Fibroblast of lung (primary cell): Measurements from ENCODE around the gene SEPHS2. TPM values are rescaled to one million over a fixed set of nuclear protein-coding genes. Genes with fewer than 3 reads are reported as not detected.
"Not testable (repeated sequence)": the region's sequence is repeated elsewhere in the genome, so short reads cannot be mapped to it uniquely, and the experiment has no call there.

Experiments used
- DNase-seq, 2 donors: peaks; one replicate each; pipeline versions ENCODE4 v3.0.0 to v3.0.0-alpha.2; 2010; ENCODE audit warnings: low read depth in 2 of 2
- H2AFZ ChIP-seq: 2 replicates; pipeline ENCODE4 v1.5.1; 2012; ENCODE audit warnings: low read length, control low read depth, inconsistent platforms
- H3K27ac ChIP-seq: 2 replicates; pipeline ENCODE4 v1.5.1; 2011; ENCODE audit warnings: low read length, control low read depth; ENCODE audit not compliant: insufficient read depth
- H3K27me3 ChIP-seq: 2 replicates; pipeline ENCODE4 v1.5.1; 2011; ENCODE audit warnings: mild to moderate bottlenecking, low read length; ENCODE audit not compliant: control insufficient read depth, insufficient read depth
- H3K36me3 ChIP-seq: 2 replicates; pipeline ENCODE4 v1.5.1; 2011; ENCODE audit warnings: low read length; ENCODE audit not compliant: control insufficient read depth, insufficient read depth
- H3K4me1 ChIP-seq: 2 replicates; pipeline ENCODE4 v1.5.1; 2011; ENCODE audit warnings: low read length; ENCODE audit not compliant: control insufficient read depth, insufficient read depth; ENCODE audit errors: extremely low read depth
- H3K4me2 ChIP-seq: 2 replicates; pipeline ENCODE4 v1.5.1; 2011; ENCODE audit warnings: low read length, control low read depth; ENCODE audit not compliant: insufficient read depth; ENCODE audit errors: extremely low read depth
- H3K4me3 ChIP-seq, 4 experiments: fragments of 200-600 bp in 1 of 4; sonication (generic) in 1 of 4; replicated peaks in 1 of 4; 2 replicates each; pipeline ENCODE4 v1.5.1; 2011 to 2016; ENCODE audit warnings: low read length in 4 of 4, low read depth in 3 of 4, mild to moderate bottlenecking in 3 of 4, control low read depth in 2 of 4, inconsistent platforms in 1 of 4, mixed read lengths in 1 of 4; ENCODE audit not compliant: insufficient read depth in 1 of 4; ENCODE audit errors: control extremely low read depth in 1 of 4
- H3K79me2 ChIP-seq: 2 replicates; pipeline ENCODE4 v1.5.1; 2012; ENCODE audit warnings: mild to moderate bottlenecking, low read length, inconsistent platforms; ENCODE audit not compliant: control insufficient read depth, insufficient read depth
- H3K9ac ChIP-seq: 2 replicates; pipeline ENCODE4 v1.5.1; 2011; ENCODE audit warnings: mild to moderate bottlenecking, low read length, control low read depth; ENCODE audit not compliant: insufficient read depth
- H3K9me3 ChIP-seq: 2 replicates; pipeline ENCODE4 v1.5.1; 2012; ENCODE audit warnings: low read depth, low read length; ENCODE audit not compliant: control insufficient read depth, insufficient read depth
- H4K20me1 ChIP-seq: 2 replicates; pipeline ENCODE4 v1.5.1; 2011; ENCODE audit warnings: low read length; ENCODE audit not compliant: control insufficient read depth, insufficient read depth; ENCODE audit errors: extremely low read depth
- EZH2 ChIP-seq: IDR thresholded peaks from 2 replicates; pipeline ENCODE4 v1.5.1; 2012; ENCODE audit warnings: low read length, control low read depth, mild to moderate bottlenecking; ENCODE audit errors: missing control alignments
- polyA plus RNA-seq, 2 donors: library from polyadenylated mRNA; depleted of rRNA in 1 of 2; stranded (reverse) in 1 of 2; unstranded in 1 of 2; fragments of >200 nt; gene quantifications; 2 replicates each; pipeline ENCODE4 v1.2.1, GENCODE V29; 2011 to 2012; ENCODE audit warnings: missing spikeins in 1 of 2
- total RNA-seq: library from RNA; depleted of rRNA; stranded (reverse); fragments of >200 nt; gene quantifications from 2 replicates; pipeline ENCODE4 v1.2.1, GENCODE V29; 2014
- TF ChIP-seq, protein P1 (sequence below), 2 donors: IDR thresholded peaks in 1 of 2; conservative IDR thresholded peaks in 1 of 2; 1 replicate in 1 of 2; 2 replicates in 1 of 2; pipeline ENCODE4 v1.5.1; 2011 to 2012; ENCODE audit warnings: low read length in 2 of 2, control low read depth in 1 of 2, inconsistent platforms in 1 of 2, low read depth in 1 of 2, mild to moderate bottlenecking in 1 of 2

SEPHS2 gene
- total and polyA plus RNA-seq, 2 donors (not counting 1 experiment from before 2014, with no cell fraction given), result 26.6 to 41.8 TPM

DNA sequence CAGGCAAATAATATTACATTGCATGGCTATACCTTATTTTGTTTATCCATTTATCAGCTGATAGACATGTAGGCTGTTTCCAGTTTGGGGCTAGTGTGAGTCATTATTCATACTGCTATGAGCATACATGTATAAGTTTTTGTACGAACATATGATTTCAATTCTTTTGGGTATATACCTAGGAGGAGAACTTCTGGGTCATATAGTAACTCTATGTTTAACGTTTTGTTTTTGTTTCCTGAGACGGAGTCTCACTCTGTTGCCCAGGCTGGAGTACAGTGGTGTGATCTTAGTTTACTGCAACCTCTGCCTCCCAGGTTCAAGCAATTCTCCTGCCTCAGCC is 24.5 kb upstream of the SEPHS2 start:
- Histone ChIP-seq H3K79me2 (no peaks in the 10 kb centered on the region), H3K4me3 (no peak overlapping the region), H3K9me3 (no peaks in the 10 kb centered on the region), H2AFZ (no peak overlapping the region), H4K20me1 (no peaks in the 10 kb centered on the region), H3K27me3 (peaks cover 18% of the 10 kb centered on the region), H3K4me2 (no peak overlapping the region), H3K9ac (no peak overlapping the region), H3K27ac (no peak overlapping the region), H3K4me1 (no peaks in the 10 kb centered on the region), H3K36me3 (no peaks in the 10 kb centered on the region)
- no peak for DNase-seq
- TF ChIP-seq EZH2, result no peak
- TF ChIP-seq, protein P1, sequence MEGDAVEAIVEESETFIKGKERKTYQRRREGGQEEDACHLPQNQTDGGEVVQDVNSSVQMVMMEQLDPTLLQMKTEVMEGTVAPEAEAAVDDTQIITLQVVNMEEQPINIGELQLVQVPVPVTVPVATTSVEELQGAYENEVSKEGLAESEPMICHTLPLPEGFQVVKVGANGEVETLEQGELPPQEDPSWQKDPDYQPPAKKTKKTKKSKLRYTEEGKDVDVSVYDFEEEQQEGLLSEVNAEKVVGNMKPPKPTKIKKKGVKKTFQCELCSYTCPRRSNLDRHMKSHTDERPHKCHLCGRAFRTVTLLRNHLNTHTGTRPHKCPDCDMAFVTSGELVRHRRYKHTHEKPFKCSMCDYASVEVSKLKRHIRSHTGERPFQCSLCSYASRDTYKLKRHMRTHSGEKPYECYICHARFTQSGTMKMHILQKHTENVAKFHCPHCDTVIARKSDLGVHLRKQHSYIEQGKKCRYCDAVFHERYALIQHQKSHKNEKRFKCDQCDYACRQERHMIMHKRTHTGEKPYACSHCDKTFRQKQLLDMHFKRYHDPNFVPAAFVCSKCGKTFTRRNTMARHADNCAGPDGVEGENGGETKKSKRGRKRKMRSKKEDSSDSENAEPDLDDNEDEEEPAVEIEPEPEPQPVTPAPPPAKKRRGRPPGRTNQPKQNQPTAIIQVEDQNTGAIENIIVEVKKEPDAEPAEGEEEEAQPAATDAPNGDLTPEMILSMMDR (conservative IDR thresholded peaks at IDR 0.05 in 1 of 2, IDR thresholded peaks at IDR 0.05 in 1 of 2; ENCODE audit: low read depth in 1 of 2, low read length in 2 of 2), result no peak

DNA sequence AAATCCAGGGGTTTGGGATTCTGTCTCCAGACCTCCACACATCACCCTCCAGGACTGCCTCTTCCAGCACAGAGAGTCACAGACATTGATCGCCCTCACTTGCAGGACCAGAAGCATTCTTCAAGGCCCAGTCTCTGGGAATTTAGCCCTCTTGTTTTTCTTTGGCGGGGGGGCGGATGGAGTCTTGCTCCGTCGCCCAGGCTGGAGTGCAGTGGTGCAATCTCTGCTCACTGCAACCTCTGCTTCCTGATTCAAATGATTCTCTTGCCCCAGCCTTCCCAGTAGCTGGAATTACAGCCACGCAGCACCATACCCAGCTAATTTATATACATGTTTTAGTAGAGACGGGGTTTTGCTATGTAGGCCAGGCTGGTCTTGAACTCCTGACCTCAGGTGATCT is 18.4 kb upstream of the SEPHS2 start:
- H3K27me3 ChIP-seq, result no peaks in the 10 kb centered on the region
- no peaks in the 10 kb centered on the region for H3K9me3 ChIP-seq
- no peak overlapping the region for H3K27ac ChIP-seq
- no peak overlapping the region for H3K9ac ChIP-seq
- TF ChIP-seq, protein P1 (conservative IDR thresholded peaks at IDR 0.05 in 1 of 2, IDR thresholded peaks at IDR 0.05 in 1 of 2; ENCODE audit: low read depth in 1 of 2, low read length in 2 of 2), result no peak
- TF ChIP-seq EZH2, result no peak
- no peak overlapping the region for H3K4me2 ChIP-seq
- H4K20me1 ChIP-seq, result no peaks in the 10 kb centered on the region
- H3K36me3 ChIP-seq, result no peaks in the 10 kb centered on the region
- no peak for DNase-seq
- no peaks in the 10 kb centered on the region for H3K79me2 ChIP-seq
- no peak overlapping the region for H2AFZ ChIP-seq
- H3K4me3 ChIP-seq, result no peak overlapping the region
- H3K4me1 ChIP-seq, result no peaks in the 10 kb centered on the region

DNA sequence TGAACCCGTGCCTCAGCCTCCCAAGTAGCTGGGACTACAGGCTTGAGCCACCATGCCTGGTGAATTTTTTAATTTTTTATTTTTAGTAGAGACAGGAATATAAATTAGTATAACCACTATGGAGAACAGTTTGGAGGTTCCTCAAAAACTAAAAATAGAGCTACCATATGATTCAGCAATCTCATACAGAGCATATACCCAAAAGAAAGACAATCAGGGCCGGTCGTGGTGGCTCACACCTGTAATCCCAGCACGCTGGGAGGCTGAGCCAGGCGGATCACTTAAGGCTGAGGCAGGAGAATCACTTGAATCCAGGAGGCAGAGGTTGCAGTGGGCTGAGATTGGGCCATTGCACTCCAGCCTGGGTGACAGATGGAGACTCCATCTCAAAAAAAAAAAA is 15.8 kb upstream of the SEPHS2 start:
- not testable (repeated sequence) for H3K36me3 ChIP-seq, H2AFZ ChIP-seq, H3K27ac ChIP-seq, H3K4me3 ChIP-seq, H3K27me3 ChIP-seq, H3K9me3 ChIP-seq, H4K20me1 ChIP-seq, H3K9ac ChIP-seq, DNase-seq, H3K4me1 ChIP-seq, H3K4me2 ChIP-seq, H3K79me2 ChIP-seq
